ENCODE measurements around the gene CFAP69.

DNA sequence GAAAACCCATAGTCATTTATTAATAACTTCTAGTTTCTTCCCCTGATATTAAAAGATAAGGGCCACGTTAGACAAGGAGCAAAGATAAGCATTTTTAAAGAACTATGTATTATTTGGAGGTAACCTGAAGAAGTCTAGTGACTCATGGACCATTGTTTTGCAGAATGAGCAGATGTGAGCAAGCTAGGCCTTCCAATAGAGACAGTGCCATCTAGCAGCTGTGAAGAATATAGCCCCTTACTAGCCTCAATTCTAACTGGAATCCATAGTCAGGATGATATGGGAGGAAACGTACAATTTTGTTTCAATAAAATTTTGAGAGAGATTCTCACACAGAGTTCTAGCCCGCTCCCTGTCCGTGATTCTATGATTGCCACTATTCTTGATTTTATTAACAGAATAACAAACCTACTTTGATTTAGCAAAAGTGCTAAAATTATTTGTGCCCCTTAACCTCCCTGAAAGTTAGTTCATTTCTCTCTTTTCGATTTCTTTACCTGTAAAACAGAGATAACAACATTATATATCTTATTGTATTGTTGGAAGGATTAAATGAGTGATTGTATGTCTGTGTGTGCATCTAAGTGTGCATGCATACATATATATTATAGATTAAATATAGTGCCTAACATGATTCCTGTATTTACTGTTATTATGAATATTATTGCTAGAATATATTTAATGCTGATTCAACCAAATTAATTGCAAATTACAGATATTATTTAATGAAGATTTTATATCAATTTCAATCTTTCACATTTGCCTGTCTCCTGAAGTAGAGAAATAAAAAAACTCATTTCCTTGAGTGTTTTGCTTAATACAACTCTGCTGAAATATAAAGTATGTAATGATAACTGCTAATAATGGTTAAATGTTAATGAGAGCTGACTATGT is 53.4 kb downstream of the CFAP69 start:
- TF ChIP-seq EP300 (conservative IDR thresholded peaks at IDR 0.05; ENCODE audit: poor library complexity, severe bottlenecking) (no peak), EZH2 (IDR thresholded peaks at IDR 0.05; ENCODE audit: borderline replicate concordance, insufficient read depth, low read length, poor library complexity, severe bottlenecking) (no peak), POLR2AphosphoS5 (IDR thresholded peaks at IDR 0.05) (no peak), TAF1 (IDR thresholded peaks at IDR 0.05; ENCODE audit: low read depth) (no peak), SMC3 (conservative IDR thresholded peaks at IDR 0.05; ENCODE audit: poor library complexity) (no peak)
- TF ChIP-seq, protein P1, sequence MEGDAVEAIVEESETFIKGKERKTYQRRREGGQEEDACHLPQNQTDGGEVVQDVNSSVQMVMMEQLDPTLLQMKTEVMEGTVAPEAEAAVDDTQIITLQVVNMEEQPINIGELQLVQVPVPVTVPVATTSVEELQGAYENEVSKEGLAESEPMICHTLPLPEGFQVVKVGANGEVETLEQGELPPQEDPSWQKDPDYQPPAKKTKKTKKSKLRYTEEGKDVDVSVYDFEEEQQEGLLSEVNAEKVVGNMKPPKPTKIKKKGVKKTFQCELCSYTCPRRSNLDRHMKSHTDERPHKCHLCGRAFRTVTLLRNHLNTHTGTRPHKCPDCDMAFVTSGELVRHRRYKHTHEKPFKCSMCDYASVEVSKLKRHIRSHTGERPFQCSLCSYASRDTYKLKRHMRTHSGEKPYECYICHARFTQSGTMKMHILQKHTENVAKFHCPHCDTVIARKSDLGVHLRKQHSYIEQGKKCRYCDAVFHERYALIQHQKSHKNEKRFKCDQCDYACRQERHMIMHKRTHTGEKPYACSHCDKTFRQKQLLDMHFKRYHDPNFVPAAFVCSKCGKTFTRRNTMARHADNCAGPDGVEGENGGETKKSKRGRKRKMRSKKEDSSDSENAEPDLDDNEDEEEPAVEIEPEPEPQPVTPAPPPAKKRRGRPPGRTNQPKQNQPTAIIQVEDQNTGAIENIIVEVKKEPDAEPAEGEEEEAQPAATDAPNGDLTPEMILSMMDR (IDR thresholded peaks at IDR 0.05; ENCODE audit: poor library complexity, severe bottlenecking) = peak; percentile 49
